GM18498 (cell line): Measurements from ENCODE around the gene SLC29A1.

ENCODE experiments used
- ATAC-seq: cut with Tn5 transposase; IDR thresholded peaks from one replicate; pipeline ENCODE4 v1.9.1; 2021; ENCODE audit warnings: mild to moderate bottlenecking, moderate library complexity; ENCODE audit not compliant: unreplicated experiment

SLC29A1 gene

DNA sequence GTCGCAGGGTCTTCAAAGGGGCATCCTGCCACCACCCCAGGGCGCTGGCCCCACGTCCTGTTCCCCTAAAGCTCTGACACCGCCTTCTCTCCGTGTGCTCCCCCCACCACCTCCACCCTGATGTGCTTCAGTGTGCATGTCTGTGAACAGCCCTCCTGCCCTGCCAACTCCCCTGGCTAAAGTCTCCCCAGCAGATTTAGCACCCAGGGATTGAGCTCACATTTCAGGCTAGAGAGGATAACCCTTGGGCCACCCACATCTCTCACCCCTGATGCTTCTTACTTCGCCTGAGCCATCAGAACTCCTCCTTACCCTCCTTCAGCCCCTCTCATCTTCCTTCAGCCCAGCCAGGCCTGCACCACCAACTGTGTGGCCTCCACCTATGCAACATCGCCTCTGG, 54.4 kb downstream of the SLC29A1 start:
- no peak for ATAC-seq

DNA sequence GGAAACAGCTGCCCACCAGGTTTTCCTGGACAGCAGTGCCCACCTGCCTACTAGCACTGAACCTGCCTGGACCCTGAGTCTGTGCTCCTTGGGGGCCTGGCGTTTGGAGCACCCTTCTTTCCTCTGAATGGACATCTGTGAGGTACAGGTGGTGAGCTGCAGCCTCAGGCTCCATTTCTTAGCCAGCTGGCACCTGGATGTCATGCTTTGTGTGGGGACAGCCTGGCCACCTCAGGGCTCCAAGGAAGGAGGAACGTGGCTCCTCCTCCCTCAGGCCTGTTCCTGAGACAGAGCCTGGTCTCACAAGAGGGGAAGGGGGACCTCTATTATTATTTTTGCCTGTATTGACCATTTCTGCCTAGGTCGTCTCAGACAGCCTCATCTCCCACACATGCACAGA, 54.9 kb downstream of the SLC29A1 start:
- no peak for ATAC-seq

DNA sequence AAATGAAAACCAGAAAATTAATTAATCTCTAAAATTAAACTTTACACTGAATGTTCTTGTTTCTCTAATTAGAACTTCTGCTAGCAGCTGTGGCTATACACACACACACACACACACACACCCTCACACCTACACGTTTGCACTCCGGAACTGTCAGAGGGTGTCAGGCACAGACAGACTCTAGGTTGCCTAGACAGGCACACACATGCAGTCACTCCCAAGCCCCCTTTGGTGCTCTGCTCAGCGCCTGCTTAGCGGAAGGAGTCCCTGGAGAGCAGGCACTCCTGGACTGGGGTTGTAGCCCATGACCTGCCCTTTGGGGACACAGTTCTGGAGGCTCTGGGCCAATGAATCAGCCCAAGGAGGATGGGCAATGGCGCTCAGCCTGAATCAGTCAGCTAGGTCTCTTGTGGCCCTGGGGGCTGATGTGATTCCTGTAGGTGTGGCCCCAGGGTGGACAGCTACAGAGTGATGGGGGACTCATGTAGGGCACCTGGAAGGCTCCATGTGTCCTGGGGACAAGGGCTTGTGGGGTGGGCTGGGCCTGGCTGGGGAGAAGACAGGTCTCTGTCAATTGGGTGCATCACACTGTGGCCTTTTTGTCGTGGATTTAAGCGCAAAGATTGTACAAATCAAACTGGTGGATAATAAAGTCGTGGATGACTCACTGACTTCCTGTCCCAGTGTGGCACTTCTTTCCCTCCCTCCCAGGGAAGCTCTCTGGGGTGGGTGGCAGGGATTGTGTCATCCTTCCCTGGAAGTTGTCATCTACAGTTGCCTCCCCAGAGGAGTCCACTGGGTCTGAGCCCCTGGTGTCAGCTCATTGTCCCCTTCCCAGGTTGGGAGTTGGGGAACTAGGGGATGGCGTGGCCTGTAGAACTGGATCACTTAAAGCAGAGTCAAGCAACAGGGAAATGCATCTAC, 55.6 kb downstream of the SLC29A1 start:
- no peak for ATAC-seq
